Measurements from ENCODE around the gene RPTOR.
A peak's percentile ranks its signal among the peaks of the same experiment; 100 is the strongest.
"Not testable (repeated sequence)": the region's sequence is repeated elsewhere in the genome, so short reads cannot be mapped to it uniquely, and the experiment has no call there.

RPTOR gene

DNA sequence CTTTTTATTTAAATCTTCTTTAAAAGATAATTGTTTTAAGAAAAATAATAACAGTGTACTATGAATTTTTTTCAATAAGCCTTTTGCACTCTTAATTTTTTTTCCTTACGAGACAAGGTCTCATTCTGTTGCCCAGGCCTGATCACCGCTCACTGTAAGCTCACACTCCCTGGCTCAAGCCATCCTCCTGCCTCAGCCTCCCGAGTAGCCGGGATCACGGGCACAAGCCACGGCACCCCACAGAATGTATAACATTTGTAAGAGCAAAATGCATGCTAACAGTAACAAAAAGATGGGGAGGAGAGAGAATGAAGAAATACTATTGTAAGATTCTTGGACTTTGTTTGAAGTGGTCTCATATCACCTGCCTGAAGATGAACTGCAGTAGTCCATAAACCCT lies 320.1 kb downstream of the RPTOR start:
- DNase-seq (ENCODE audit: low read depth), result no peak

DNA sequence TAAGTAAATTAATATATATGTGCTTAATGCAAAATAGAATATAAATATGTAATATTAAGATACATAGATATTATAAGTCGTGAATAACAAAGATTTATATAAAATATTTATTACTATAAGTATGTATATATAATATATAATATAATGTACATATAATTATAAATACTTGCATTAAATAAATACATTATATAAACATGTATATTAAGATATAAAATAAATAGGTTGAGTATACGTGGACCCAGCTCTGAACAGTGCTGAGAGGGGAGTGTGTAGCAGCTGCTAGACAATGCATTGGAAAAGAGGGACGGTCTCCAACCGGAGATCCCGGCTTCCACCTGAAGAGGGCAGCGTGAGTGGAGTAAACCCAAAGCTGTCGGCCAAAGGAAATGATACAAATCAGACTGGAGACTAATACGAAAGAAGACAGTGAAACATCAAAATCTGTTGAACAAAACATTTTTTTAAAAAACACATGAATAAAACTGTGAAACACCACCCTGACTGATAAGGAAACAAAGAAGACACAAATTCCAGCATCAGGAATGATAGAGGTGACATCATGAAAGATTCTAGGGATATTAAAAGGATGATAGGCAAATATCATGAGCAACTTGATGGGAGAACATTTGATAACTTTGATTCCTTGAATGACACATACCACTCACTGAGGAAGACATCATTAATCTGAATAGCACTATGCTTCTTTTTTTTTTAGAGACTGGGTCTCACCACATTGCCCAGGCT lies 321.6 kb downstream of the RPTOR start:
- peak; percentile 50 for DNase-seq (ENCODE audit: low read depth)

DNA sequence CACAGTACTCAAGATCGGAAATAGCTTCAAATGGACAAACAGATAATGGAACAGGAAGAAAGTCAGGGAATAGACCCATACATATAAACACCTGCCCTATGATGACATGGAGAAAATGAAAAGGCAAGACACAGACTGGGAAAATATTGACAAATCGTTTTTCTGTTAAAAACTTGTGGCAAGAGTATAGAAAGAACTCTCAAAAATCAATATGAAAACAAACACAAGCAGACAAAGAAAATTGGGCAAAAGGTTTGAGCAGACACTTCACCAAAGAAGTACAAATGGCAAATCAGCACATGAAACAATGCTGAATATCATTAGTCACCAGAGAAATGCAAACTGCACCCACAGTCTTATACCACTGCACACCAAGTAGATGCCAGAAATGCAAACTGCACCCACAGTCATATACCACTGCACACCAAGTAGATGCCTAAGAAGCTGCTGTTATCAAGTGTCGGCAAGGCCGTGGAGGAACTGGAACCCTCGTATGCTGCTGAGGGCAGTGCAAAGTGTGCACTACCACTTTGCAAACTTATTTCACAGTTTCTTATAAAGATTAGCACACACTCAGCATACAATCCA lies 323.5 kb downstream of the RPTOR start:
- DNase-seq (ENCODE audit: low read depth), result no peak

DNA sequence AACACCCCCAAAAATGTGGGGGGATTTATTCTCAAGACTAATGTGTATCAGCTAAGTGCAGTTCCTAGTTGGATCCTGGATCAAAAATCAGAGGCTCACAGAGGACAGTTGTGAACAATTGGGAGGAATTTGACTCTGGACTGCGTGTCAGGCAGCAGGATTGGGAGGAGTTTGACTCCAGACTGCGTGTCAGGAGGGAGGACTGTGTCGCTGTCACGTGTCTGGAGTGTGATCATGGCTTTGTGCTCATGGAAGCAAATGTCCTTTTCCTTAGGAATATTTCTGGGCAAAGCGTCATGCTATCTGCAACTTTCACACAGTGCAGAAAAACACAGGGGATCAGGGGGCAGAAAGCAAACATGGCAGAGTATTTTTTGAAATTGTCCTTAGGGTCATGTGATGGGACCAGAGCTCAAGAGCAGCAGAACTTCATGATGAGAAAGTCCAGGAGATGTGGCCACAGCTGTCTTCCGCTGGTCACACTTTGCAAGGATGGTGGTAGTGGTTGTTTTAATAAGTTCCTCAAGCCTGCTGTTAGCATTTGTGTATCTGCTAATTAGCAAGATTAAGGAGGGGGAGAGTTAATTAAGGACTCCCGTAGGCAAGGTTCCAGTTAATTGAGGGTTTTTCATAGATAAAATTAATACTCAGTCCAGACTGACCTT lies 325.0 kb downstream of the RPTOR start:
- DNase-seq (ENCODE audit: low read depth), result no peak

DNA sequence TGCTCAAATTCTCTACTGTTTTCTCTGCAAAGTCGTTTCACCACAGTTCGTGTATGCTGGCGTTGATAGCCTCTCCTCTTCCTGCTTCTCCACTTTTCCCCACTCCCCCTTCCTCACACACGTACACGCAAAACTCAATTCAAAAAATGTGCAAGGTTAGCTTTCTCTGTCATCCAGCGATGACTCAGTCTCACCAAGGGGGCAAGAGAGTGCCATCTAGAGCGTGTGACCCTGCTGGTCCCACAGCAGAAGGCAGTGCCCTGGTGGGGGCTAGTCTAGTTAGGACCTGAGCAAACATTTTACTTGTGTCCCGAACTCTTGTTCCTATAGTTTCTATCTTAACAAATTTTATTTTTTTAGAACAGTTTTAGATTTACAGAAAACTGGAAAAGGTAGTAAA lies 325.8 kb downstream of the RPTOR start:
- DNase-seq (ENCODE audit: low read depth), result no peak

GRCh38 chr17:80871341-80871740 lies 326.7 kb downstream of the RPTOR start:
- DNase-seq (ENCODE audit: low read depth), result no peak

DNA sequence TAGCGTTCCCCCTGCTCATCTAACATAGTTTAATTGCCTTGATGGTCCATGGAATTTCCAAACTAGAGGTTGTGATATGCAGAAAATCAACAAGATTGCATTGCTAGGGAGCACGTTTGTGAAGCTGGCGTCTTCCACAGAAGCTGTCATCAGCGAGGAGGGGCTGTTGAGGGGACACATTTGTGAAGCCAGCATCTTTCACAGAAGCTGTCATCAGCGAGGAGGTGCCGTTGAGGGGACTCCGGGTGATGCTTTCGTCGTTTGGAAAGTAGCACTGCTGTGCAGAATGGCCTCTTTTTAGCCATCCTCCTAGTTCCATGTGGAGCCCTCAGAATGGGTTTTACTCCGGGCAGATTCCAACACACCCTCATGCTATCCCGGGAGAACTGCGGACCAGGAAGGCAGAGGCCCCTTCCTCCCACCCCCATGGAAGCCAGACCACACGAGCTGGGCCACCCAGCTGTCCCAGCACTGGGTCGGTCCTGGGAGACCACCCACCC lies 327.4 kb downstream of the RPTOR start:
- DNase-seq (ENCODE audit: low read depth), result no peak

- no peak for DNase-seq (ENCODE audit: low read depth)
Measured at GRCh38 chr17:80872501-80873306, 328.1 kb downstream of the RPTOR start.

- DNase-seq (ENCODE audit: low read depth), result no peak
Measured at GRCh38 chr17:80873307-80873951, 328.8 kb downstream of the RPTOR start.

GRCh38 chr17:80874866-80875445 lies 330.3 kb downstream of the RPTOR start:
- DNase-seq (ENCODE audit: low read depth), result no peak

- DNase-seq (ENCODE audit: low read depth), result not testable (repeated sequence)
Measured at GRCh38 chr17:80875480-80875995, 330.9 kb downstream of the RPTOR start.

DNA sequence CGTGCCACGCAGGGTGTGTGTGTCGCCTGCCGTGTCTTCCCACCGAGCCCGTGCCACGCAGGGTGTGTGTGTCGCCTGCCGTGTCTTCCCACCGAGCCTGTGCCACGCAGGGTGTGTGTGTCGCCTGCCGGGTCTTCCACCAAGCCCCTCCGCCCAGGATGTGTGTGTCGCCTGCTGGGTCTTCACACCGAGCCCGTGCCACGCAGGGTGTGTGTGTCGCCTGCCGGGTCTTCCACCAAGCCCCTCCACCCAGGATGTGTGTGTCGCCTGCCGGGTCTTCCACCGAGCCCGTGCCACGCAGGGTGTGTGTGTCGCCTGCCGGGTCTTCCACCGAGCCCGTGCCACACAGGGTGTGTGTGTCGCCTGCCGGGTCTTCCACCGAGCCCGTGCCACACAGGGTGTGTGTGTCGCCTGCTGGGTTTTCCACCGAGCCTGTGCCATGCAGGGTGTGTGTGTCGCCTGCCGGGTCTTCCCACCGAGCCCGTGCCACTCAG lies 331.9 kb downstream of the RPTOR start:
- DNase-seq (ENCODE audit: low read depth), result not testable (repeated sequence)

DNA sequence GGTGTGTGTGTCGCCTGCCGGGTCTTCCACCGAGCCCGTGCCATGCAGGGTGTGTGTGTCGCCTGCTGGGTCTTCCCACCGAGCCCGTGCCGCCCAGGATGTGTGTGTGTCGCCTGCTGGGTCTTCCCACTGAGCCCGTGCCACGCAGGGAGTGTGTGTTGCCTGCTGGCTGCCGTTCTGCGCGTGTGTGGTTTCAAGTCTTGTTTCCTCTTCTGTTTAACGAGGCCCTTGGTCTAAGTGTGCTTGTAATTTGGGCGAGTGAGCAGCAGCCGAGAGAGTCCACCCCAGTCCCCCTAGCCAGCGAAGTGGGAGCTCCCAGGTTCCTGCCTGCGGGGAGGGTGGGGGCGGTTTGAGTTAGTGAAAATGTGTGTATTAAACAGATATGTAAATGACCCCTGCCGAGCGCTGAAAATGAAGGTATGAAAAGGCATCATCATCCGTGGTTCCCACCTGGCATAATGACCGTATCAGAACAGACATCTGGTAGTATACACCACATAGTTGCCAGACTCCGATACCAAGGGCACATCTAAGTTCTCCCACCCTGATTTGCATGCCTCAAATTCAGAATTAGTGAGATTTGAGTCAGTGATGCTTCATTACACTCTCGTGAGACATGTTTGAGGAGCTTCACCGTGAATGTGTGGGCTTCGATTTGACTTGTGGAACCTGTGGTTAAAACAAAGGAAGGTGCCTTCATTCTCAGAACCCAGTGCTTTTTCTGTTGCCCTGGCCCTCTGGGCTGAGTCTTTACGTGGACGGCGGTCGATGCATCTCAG lies 332.5 kb downstream of the RPTOR start:
- peak; percentile 55 for DNase-seq (ENCODE audit: low read depth)

DNA sequence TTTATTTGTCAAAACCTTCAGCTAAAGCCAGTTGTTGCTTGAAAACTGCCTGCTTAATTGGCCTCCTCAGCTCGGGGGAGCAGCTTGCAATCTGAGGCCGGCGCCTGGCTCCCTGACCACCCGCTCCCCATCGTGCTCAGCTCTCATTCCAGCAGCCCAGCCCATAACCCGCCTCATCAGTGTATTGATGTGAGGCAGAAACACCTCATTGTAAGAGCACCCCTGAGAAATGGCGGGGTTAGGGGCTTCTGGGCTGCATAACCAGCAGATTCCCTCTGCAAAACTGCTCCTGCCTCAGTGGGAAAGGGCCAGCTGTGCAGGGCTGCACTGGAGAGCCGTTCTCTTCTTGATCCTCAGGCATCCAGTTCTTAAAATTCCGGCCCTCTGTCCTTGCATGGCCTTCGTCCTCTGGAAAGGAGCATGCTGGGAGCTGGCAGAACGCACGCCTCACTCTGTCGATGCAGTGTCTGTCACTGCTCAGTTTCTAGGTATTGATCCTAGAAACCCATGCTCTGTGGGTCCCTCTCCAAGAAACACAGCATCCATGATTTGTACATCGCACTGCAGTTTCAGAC lies 333.2 kb downstream of the RPTOR start:
- no peak for DNase-seq (ENCODE audit: low read depth)

DNA sequence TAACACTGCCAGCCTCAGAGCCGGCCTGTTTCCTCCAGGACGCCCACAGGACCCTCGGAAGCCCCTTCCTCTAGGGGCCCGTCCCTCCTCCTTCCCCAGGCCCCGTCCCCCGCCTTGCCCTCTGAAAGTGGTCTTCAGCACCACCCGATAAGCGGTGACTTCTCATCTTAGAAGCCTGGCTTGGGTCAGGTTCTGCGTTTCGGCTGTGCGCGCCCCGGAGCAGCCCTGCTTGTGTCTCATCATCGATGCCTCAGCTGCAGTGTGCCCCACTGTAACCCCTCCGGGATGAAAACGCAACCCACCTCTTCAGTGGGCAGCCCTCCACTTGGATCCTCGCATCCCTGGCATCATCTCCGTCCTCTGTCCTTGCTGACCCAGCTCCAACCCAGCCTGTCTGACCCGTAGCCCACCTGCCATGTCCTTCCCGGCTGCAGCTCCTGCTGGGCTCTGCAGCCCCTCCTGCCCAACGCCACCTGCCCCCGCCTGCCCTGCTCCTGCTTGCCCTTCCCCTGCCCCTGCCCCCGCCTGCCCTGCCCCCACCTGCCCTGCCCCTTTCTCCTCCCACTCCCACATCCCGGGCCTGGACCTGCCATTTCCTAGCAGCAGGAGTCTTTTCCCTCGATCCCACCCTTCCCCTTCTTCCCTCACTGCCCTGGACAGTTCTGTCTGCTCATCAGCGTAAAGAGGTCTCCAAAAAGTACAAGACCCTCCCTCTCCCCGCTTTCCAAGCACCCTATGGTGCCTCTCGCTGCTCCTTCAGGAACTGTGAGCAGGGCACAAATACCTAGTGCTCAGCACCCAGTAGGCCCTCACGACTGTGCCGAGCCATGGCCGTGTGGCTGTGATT lies 334.5 kb downstream of the RPTOR start:
- DNase-seq (ENCODE audit: low read depth), result no peak

DNA sequence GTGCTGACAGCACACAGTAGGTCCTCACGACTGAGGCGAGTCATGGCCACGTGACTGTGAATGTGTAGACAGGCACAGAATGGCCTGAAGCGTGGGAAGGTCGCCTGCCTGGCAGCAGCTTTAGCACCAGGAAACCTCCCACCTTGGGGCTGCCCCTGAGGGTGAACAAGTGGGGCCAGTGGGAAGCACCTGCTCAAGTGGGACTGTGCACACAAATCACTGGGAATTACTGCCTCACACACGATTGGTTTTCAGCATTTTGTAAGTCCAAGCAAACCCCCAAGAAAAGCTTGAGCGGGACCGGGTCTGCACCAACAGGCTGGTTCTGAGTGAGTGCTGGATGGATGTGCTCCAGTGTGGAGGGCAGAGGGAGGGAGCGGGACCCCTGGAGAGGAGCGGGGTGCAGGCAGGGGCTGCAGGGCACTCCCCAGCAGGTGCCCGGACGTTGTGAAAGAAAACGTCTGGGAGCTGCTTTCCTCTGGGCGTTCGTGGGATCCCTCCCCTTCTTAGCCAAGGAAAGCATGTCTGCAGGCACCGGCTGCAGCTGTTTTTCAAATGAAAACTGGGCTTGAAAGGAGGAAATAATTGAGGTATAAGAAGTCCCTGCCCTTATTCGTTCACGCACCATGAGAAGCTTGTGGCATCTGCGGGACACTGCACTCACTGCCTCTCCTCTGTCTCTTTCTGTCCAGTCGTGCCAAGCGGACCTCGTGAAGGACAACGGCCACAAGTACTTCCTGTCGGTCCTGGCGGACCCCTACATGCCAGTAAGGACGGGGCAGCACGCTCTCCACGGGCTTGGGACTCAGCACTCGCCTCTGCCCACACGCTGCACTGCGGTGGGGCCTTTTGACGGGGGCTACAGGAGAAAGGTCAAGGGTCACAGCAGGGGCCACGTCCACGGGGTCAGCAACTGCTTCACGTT lies 335.3 kb downstream of the RPTOR start:
- no peak for DNase-seq (ENCODE audit: low read depth)

DNA sequence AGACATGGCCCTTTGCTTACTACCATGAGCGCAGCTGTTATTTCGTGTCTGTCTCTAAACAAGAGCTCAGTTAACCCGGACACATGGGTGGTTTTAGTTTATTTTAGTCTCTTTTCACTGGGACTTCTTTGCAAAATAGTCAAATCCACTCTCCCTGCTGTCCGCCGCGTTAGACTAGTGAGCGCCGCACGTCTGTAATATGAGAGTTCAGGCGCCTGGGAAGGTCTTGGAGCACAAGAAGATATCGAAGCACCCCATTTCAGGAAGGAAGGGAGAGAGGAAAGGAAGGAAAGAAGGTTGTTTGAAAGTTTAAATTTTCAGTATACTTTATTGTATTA lies 336.0 kb downstream of the RPTOR start:
- DNase-seq (ENCODE audit: low read depth), result no peak

DNA sequence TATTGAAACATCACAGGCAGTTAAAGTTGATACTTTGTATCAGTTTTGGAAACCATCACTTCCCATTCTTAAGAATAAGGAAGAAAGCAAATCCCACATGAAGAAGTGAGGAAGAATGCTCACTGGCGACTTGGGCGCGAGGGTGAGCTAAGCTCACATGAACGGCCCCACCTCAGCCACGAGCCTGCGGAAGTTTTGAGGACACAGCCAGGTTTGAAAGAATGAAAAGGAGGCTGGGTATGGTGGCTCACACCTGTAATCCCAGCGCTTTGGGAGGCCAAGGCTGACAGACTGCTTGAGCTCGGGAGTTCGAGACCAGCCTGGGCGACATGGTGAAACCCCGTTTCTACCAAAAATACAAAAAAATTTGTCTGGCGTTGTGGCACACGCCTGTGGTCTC lies 336.7 kb downstream of the RPTOR start:
- no peak for DNase-seq (ENCODE audit: low read depth)

All from stimulated activated CD8-positive, alpha-beta memory T cell treated with anti-CD3 and anti-CD28 coated beads, Interleukin-4, amount 100 ng/mL, for 24 hours (primary cell).